Panc1 (cell line): ENCODE measurements around the gene PI4K2A.

Experiments
- CTCF ChIP-seq: fragments of 450-650 bp; IDR thresholded peaks from 2 replicates; pipeline ENCODE4 v1.5.1; 2017; ENCODE audit warnings: mild to moderate bottlenecking
- POLR2AphosphoS5 ChIP-seq: IDR thresholded peaks from 2 replicates; pipeline ENCODE4 v1.6.1; 2012; ENCODE audit warnings: mild to moderate bottlenecking, low read depth, low read length, moderate library complexity
- REST ChIP-seq, 2 experiments: IDR thresholded peaks; 2 replicates each; pipeline ENCODE4 v1.6.1; 2011 to 2012; ENCODE audit warnings: low read depth in 2 of 2, control low read depth in 1 of 2, low read length in 1 of 2, mild to moderate bottlenecking in 1 of 2, moderate library complexity in 1 of 2; ENCODE audit not compliant: insufficient read depth in 1 of 2
- TCF7L2 ChIP-seq: IDR thresholded peaks from 2 replicates; pipeline ENCODE4 v1.6.1; 2011; ENCODE audit warnings: mild to moderate bottlenecking, low read depth, low read length, inconsistent platforms

GRCh38 chr10:97600616-97601015 is 39.9 kb upstream of the PI4K2A start:
- TF ChIP-seq CTCF = no peak
- no peak for TF ChIP-seq POLR2AphosphoS5
- TF ChIP-seq REST (IDR thresholded peaks at IDR 0.05; ENCODE audit: insufficient read depth in 1 of 2, low read depth in 2 of 2, low read length in 1 of 2) = no peak
- TF ChIP-seq TCF7L2 = no peak
